ENCODE measurements around the gene MGMT. TPM values are rescaled to one million over a fixed set of nuclear protein-coding genes. Genes with fewer than 3 reads are reported as not detected.

The MGMT gene
- total RNA-seq, 1 donor from 2014 or later: 13.6 TPM

DNA sequence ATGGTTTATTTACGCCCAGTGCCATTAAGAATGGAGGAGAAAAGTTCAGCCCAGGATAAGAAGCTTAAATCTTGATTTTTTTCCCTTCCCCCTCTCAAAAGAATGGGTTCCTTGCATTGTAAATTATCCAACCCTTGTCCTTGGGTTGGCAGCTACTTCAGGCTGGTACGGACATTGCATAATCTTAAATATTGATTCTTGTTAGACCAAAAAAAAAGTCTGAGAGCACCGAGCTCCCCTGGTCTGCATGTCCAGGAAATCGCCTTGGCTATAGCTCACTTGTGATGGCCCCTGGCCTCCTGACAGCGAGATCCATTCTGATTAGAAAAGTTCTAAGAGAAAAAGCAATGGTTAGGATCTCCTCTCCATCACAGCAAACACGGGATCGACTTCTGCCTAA, 345.4 kb downstream of the MGMT start:
- H3K9me3 Mint-ChIP-seq (ENCODE audit: low read depth): no peaks in the 10 kb centered on the region
- DNase-seq (ENCODE audit: low spot score, unreplicated experiment): no peak
- no peak overlapping the region for H3K4me3 Mint-ChIP-seq (ENCODE audit: low read depth)
- H3K4me1 Mint-ChIP-seq (ENCODE audit: low read depth): peaks cover 4% of the 10 kb centered on the region
- H3K36me3 Mint-ChIP-seq (ENCODE audit: insufficient read depth): no peaks in the 10 kb centered on the region
- peaks cover 78% of the 10 kb centered on the region for H3K27me3 Mint-ChIP-seq
- H3K27ac Mint-ChIP-seq: no peak overlapping the region
- TF ChIP-seq, protein P1, sequence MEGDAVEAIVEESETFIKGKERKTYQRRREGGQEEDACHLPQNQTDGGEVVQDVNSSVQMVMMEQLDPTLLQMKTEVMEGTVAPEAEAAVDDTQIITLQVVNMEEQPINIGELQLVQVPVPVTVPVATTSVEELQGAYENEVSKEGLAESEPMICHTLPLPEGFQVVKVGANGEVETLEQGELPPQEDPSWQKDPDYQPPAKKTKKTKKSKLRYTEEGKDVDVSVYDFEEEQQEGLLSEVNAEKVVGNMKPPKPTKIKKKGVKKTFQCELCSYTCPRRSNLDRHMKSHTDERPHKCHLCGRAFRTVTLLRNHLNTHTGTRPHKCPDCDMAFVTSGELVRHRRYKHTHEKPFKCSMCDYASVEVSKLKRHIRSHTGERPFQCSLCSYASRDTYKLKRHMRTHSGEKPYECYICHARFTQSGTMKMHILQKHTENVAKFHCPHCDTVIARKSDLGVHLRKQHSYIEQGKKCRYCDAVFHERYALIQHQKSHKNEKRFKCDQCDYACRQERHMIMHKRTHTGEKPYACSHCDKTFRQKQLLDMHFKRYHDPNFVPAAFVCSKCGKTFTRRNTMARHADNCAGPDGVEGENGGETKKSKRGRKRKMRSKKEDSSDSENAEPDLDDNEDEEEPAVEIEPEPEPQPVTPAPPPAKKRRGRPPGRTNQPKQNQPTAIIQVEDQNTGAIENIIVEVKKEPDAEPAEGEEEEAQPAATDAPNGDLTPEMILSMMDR (IDR thresholded peaks at IDR 0.05; ENCODE audit: unreplicated experiment): no peak

DNA sequence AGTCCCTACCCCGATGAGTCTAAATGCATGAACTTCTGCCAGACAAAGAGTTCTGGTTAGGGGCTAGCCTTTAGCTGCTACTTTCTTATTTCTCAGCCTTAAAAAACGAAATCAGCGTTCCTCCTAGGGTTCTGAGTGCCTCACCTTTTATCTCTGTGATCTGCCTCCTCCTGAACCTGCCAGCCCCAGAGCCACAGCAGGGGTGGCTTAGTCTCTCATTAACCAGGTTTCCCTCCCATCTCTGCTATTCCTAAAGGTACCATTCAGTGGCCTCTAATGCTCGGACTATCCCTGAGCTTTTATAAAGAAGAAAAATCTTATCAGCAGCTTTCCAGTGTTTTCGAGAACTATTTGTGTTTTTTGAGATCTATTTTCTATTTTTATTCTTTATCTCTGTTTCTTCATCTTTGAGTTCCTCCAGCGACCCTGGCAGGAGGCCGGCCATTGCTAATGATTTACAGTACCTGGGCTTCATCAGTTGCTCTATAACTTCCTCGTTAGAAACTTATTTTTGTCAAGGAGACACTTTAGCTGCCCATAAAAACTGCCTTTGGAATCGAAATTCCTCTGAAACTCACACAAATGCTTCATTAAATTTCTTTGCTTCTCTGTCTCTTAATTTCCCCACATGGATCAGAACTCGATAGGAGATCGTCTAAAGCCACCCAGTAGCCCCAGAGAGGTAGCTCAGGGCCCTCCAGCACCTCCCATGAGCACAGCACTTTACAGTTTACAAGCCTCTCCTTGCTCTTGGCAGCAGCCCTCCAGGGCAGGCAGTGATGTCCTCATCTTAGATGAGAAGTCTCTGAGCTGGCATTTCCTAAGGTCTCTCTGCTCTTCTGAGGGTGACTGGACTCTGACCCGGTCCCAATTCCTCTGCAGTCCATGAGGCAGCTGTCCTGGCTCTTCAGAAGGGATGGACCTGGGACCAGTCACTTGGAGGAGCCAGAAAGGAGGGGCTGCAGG, 347.9 kb downstream of the MGMT start:
- Mint-ChIP-seq H3K27me3 (peaks cover 67% of the 10 kb centered on the region), H3K4me3 (ENCODE audit: low read depth) (no peak overlapping the region), H3K36me3 (ENCODE audit: insufficient read depth) (peaks cover 3% of the 10 kb centered on the region), H3K4me1 (ENCODE audit: low read depth) (peaks cover 4% of the 10 kb centered on the region), H3K9me3 (ENCODE audit: low read depth) (peaks cover 8% of the 10 kb centered on the region), H3K27ac (no peak overlapping the region)
- DNase-seq (ENCODE audit: low spot score, unreplicated experiment): no peak
- TF ChIP-seq, protein P1 (IDR thresholded peaks at IDR 0.05; ENCODE audit: unreplicated experiment): no peak

DNA sequence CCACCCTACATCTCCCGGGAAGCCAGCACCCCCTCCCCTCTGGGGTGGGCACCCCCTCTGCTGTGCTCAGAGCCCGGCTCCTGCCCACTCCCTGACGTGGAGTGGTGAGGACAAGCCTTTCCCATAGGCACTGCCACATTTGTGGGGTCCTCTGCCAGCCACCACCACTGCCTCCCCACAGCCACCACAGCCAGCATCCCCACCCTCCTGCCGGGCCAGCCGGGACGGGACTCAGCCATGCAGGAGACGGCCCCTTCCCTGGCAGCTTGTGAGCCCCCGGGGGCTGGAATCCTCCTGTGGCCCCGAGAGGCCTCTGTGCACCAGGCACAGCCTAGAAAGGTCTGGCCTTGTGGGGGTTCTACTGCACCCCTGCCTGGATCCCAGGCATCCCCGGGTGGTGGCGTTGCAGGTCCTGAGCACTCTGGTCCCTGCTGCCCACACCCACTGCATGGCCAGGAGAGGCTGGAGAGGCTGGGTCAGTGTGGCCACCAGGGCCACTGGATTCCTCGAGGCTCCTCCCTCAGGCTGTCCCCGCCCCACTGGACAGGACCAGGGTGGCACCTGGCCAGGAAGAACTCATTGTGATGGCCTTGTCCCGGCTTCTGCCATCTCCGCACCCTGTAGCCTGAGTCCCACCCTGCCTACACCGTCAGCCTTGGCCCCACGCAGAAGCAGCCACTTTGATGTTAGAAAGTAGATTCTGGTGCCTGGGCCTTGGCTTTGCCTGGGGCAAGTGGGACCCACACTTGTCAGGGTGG, 349.0 kb downstream of the MGMT start:
- Mint-ChIP-seq H3K4me3 (ENCODE audit: low read depth) (no peak overlapping the region), H3K27ac (no peak overlapping the region), H3K9me3 (ENCODE audit: low read depth) (peaks cover 8% of the 10 kb centered on the region), H3K4me1 (ENCODE audit: low read depth) (peaks cover 4% of the 10 kb centered on the region), H3K36me3 (ENCODE audit: insufficient read depth) (peaks cover 3% of the 10 kb centered on the region), H3K27me3 (peaks cover 66% of the 10 kb centered on the region)
- no peak for DNase-seq (ENCODE audit: low spot score, unreplicated experiment)
- TF ChIP-seq, protein P1 (IDR thresholded peaks at IDR 0.05; ENCODE audit: unreplicated experiment): no peak

DNA sequence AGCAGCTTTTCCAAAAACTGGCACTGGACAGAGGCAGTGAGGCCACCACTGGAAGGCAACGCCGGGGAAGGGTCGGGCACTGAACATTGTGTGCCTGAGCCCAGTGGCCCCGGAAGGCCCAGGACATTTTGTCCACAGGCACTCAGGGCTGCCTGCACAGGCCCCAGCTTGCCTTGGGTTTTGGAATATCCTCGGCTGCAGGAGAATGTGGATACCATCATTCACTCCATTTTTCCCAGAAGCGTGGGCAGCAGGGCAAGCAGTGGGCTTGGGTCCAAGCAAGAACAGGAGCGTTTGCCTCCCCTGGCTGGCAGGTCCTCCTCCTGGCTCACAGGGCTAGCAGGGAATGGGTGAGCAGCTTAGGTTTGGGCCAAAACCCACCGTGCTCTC, 349.6 kb downstream of the MGMT start:
- TF ChIP-seq, protein P1 (IDR thresholded peaks at IDR 0.05; ENCODE audit: unreplicated experiment): no peak

More for the DNA sequence above, 349.6 kb downstream of the MGMT start:
- no peak overlapping the region for H3K27ac Mint-ChIP-seq
- peaks cover 4% of the 10 kb centered on the region for H3K4me1 Mint-ChIP-seq (ENCODE audit: low read depth)
- H3K9me3 Mint-ChIP-seq (ENCODE audit: low read depth): peaks cover 8% of the 10 kb centered on the region
- no peak overlapping the region for H3K4me3 Mint-ChIP-seq (ENCODE audit: low read depth)
- DNase-seq (ENCODE audit: low spot score, unreplicated experiment): no peak
- peaks cover 3% of the 10 kb centered on the region for H3K36me3 Mint-ChIP-seq (ENCODE audit: insufficient read depth)
- H3K27me3 Mint-ChIP-seq: peaks cover 63% of the 10 kb centered on the region

Data from progenitor cell of endocrine pancreas (in vitro differentiated cells).